ENCODE measurements around the gene NRP1. TPM values are rescaled to one million over a fixed set of nuclear protein-coding genes. Genes with fewer than 3 reads are reported as not detected.

The NRP1 gene
- total and polyA plus RNA-seq, 4 donors, result 14.6 to 55.6 (median 37.8) TPM

GRCh38 chr10:33352615-33353014 is 18.1 kb upstream of the NRP1 start:
- Histone ChIP-seq H3K4me3 (ENCODE audit: low read depth in 1 of 3, low read length in 3 of 3) (no peak overlapping the region), H3K27ac (ENCODE audit: low read depth in 1 of 2, low read length in 2 of 2) (no peak overlapping the region), H3K9me3 (ENCODE audit: control insufficient read depth in 4 of 4, low read length in 3 of 4) (no peaks in the 10 kb centered on the region), H3K9ac (ENCODE audit: low read depth in 1 of 2, low read length in 2 of 2) (no peak overlapping the region), H3K27me3 (ENCODE audit: control insufficient read depth in 4 of 4, insufficient read depth in 4 of 4, low read length in 3 of 4) (no peaks in the 10 kb centered on the region), H3K36me3 (ENCODE audit: control insufficient read depth in 4 of 4, insufficient read depth in 3 of 4, low read depth in 1 of 4, low read length in 3 of 4) (no peaks in the 10 kb centered on the region), H3K4me1 (ENCODE audit: control insufficient read depth in 4 of 4, insufficient read depth in 4 of 4, low read length in 3 of 4) (no peaks in the 10 kb centered on the region)
- TF ChIP-seq RAD21 (IDR thresholded peaks at IDR 0.05) (no peak), CTCF (IDR thresholded peaks at IDR 0.05; ENCODE audit: low read depth, low read length, missing input control) (no peak), YY1 (IDR thresholded peaks at IDR 0.05) (no peak), ATF3 (IDR thresholded peaks at IDR 0.05) (no peak), TAF1 (conservative IDR thresholded peaks at IDR 0.05) (no peak), MAX (IDR thresholded peaks at IDR 0.05) (no peak), GABPA (IDR thresholded peaks at IDR 0.05 in 1 of 2, conservative IDR thresholded peaks at IDR 0.05 in 1 of 2) (no peak), REST (IDR thresholded peaks at IDR 0.05) (no peak), ZBTB33 (IDR thresholded peaks at IDR 0.05) (no peak), HNF4G (IDR thresholded peaks at IDR 0.05) (no peak), RXRA (IDR thresholded peaks at IDR 0.05) (no peak)
- DNase-seq (ENCODE audit: low spot score), result no peak
- WGBS, result 95% methylated on average over 3 of the region's 3 CpGs

GRCh38 chr10:33352175-33352574 is 17.7 kb upstream of the NRP1 start:
- no peak for DNase-seq (ENCODE audit: low spot score)
- Histone ChIP-seq H3K27me3 (ENCODE audit: control insufficient read depth in 4 of 4, insufficient read depth in 4 of 4, low read length in 3 of 4) (no peaks in the 10 kb centered on the region), H3K4me1 (ENCODE audit: control insufficient read depth in 4 of 4, insufficient read depth in 4 of 4, low read length in 3 of 4) (no peaks in the 10 kb centered on the region), H3K36me3 (ENCODE audit: control insufficient read depth in 4 of 4, insufficient read depth in 3 of 4, low read depth in 1 of 4, low read length in 3 of 4) (no peaks in the 10 kb centered on the region), H3K27ac (ENCODE audit: low read depth in 1 of 2, low read length in 2 of 2) (no peak overlapping the region), H3K4me3 (ENCODE audit: low read depth in 1 of 3, low read length in 3 of 3) (no peak overlapping the region), H3K9me3 (ENCODE audit: control insufficient read depth in 4 of 4, low read length in 3 of 4) (no peaks in the 10 kb centered on the region), H3K9ac (ENCODE audit: low read depth in 1 of 2, low read length in 2 of 2) (no peak overlapping the region)
- TF ChIP-seq RAD21 (IDR thresholded peaks at IDR 0.05) (no peak), YY1 (IDR thresholded peaks at IDR 0.05) (no peak), FOXA2 (IDR thresholded peaks at IDR 0.05) (no peak), SP1 (IDR thresholded peaks at IDR 0.05) (no peak), HNF4A (conservative IDR thresholded peaks at IDR 0.05) (no peak), ZBTB33 (IDR thresholded peaks at IDR 0.05) (no peak), EGR1 (IDR thresholded peaks at IDR 0.05; ENCODE audit: low read depth in 2 of 2) (no peak), HNF4G (IDR thresholded peaks at IDR 0.05) (no peak), REST (IDR thresholded peaks at IDR 0.05) (no peak), FOXA1 (IDR thresholded peaks at IDR 0.05) (no peak), ATF3 (IDR thresholded peaks at IDR 0.05) (no peak), MAX (IDR thresholded peaks at IDR 0.05) (no peak), GABPA (IDR thresholded peaks at IDR 0.05 in 1 of 2, conservative IDR thresholded peaks at IDR 0.05 in 1 of 2) (no peak), JUND (IDR thresholded peaks at IDR 0.05) (no peak), RXRA (IDR thresholded peaks at IDR 0.05) (no peak), TAF1 (conservative IDR thresholded peaks at IDR 0.05) (no peak)
- 79% methylated on average over 3 of the region's 3 CpGs for WGBS
